GM18507 (cell line): ENCODE measurements around the gene SFTPB.
"Not testable (repeated sequence)": the region's sequence is repeated elsewhere in the genome, so short reads cannot be mapped to it uniquely, and the experiment has no call there.

Source experiments
- DNase-seq: peaks from one replicate; pipeline ENCODE4 v3.0.0; 2011; ENCODE audit warnings: low read depth; ENCODE audit not compliant: insufficient read length; ENCODE audit errors: extremely low spot score
- FAIRE-seq: peaks from 2 replicates; lab custom pipeline; 2011; peaks lifted over from hg19 to GRCh38; lab: Jason Lieb, UNC

SFTPB gene

GRCh38 chr2:85631316-85631715 lies 36.7 kb downstream of the SFTPB start:
- no peak for FAIRE-seq

GRCh38 chr2:85628658-85629057 lies 39.3 kb downstream of the SFTPB start:
- DNase-seq (no peak), FAIRE-seq (no peak)

More at GRCh38 chr2:85631316-85631715, 36.7 kb downstream of the SFTPB start:
- no peak for DNase-seq

- DNase-seq (no peak), FAIRE-seq (no peak)
These were observed 44.0 kb downstream of the SFTPB start for GRCh38 chr2:85623991-85624390.

- FAIRE-seq (no peak), DNase-seq (no peak)
These were observed 46.7 kb downstream of the SFTPB start for GRCh38 chr2:85621338-85621737.

GRCh38 chr2:85619617-85620016 lies 48.4 kb downstream of the SFTPB start:
- FAIRE-seq: no peak
- DNase-seq: no peak

GRCh38 chr2:85617723-85618122 lies 50.3 kb downstream of the SFTPB start:
- DNase-seq, FAIRE-seq: not testable (repeated sequence)

- FAIRE-seq (no peak), DNase-seq (no peak)
These were observed 52.6 kb downstream of the SFTPB start for GRCh38 chr2:85615413-85615728.

GRCh38 chr2:85614757-85615156 lies 53.2 kb downstream of the SFTPB start:
- DNase-seq, FAIRE-seq: not testable (repeated sequence)

GRCh38 chr2:85613717-85614515 lies 54.1 kb downstream of the SFTPB start:
- no peak for FAIRE-seq
- no peak for DNase-seq

GRCh38 chr2:85611705-85612587 lies 56.1 kb downstream of the SFTPB start, which contains the start of gene C2orf68:
TSS of gene C2orf68 (minus strand) at chr2:85612066. CDS start at chr2:85611984, 82 bp downstream.
- FAIRE-seq (peak; percentile 75), DNase-seq (peak; percentile 96)

- DNase-seq (no peak), FAIRE-seq (no peak)
These were observed 56.7 kb downstream of the SFTPB start for GRCh38 chr2:85611217-85611704.
